ENCODE results near the gene FNDC8.

DNA sequence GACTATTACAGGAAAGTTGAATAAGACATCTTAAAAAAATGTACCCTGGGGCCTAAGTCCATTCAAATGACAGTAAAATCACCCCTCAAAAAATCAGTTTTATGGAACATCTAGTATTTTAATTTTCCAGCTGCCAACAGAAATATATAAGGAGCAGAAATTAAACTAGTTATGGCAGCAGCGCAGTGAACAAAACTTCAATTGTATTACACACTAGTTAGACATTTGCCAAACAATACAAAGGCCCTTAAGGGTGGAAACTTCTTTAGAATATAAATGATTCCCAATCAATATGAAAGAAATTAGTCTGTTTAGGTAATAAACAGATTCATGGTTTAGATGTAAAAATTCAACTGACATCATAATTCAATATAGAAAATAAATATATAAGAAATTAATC, 39.8 kb upstream of the FNDC8 start:
- TF ChIP-seq POLR2A (IDR thresholded peaks at IDR 0.05): no peak
- no peak for TF ChIP-seq CTCF (IDR thresholded peaks at IDR 0.05)
